ENCODE data around the gene HDAC7.

DNA sequence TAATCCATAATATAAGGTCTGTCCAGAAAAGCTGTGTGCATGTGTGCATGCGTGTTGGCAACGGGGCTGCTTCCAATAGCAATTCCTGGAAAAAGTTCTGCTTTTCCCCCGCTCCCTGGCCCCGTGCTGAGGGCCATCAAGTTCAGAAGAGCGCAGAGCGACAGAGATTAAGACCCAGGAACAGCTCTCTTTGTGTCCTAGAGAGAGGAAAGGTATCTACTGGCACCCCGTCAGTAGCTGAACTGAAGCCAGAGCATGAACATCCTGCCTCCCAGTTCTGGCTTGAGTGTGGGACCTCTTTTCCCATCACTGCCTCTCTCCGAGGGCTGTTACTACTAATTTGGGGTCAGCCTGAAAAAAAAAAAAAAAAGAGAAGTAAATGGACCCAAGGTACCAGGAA is 15.5 kb downstream of the HDAC7 start:
- TF ChIP-seq, protein P1, sequence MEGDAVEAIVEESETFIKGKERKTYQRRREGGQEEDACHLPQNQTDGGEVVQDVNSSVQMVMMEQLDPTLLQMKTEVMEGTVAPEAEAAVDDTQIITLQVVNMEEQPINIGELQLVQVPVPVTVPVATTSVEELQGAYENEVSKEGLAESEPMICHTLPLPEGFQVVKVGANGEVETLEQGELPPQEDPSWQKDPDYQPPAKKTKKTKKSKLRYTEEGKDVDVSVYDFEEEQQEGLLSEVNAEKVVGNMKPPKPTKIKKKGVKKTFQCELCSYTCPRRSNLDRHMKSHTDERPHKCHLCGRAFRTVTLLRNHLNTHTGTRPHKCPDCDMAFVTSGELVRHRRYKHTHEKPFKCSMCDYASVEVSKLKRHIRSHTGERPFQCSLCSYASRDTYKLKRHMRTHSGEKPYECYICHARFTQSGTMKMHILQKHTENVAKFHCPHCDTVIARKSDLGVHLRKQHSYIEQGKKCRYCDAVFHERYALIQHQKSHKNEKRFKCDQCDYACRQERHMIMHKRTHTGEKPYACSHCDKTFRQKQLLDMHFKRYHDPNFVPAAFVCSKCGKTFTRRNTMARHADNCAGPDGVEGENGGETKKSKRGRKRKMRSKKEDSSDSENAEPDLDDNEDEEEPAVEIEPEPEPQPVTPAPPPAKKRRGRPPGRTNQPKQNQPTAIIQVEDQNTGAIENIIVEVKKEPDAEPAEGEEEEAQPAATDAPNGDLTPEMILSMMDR (conservative IDR thresholded peaks at IDR 0.05; ENCODE audit: low read depth in 2 of 2), result no peak
- no peak for TF ChIP-seq POLR2AphosphoS5 (IDR thresholded peaks at IDR 0.05; ENCODE audit: low read depth)
- no peak for TF ChIP-seq CREB1 (CRISPR knock-in tag; IDR thresholded peaks at IDR 0.05; ENCODE audit: low read depth)
- no peak for TF ChIP-seq EZH2 (IDR thresholded peaks at IDR 0.05; ENCODE audit: low read depth, unreplicated experiment)
- TF ChIP-seq, protein P2, sequence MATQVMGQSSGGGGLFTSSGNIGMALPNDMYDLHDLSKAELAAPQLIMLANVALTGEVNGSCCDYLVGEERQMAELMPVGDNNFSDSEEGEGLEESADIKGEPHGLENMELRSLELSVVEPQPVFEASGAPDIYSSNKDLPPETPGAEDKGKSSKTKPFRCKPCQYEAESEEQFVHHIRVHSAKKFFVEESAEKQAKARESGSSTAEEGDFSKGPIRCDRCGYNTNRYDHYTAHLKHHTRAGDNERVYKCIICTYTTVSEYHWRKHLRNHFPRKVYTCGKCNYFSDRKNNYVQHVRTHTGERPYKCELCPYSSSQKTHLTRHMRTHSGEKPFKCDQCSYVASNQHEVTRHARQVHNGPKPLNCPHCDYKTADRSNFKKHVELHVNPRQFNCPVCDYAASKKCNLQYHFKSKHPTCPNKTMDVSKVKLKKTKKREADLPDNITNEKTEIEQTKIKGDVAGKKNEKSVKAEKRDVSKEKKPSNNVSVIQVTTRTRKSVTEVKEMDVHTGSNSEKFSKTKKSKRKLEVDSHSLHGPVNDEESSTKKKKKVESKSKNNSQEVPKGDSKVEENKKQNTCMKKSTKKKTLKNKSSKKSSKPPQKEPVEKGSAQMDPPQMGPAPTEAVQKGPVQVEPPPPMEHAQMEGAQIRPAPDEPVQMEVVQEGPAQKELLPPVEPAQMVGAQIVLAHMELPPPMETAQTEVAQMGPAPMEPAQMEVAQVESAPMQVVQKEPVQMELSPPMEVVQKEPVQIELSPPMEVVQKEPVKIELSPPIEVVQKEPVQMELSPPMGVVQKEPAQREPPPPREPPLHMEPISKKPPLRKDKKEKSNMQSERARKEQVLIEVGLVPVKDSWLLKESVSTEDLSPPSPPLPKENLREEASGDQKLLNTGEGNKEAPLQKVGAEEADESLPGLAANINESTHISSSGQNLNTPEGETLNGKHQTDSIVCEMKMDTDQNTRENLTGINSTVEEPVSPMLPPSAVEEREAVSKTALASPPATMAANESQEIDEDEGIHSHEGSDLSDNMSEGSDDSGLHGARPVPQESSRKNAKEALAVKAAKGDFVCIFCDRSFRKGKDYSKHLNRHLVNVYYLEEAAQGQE (IDR thresholded peaks at IDR 0.05; ENCODE audit: unreplicated experiment), result no peak
- no peak for TF ChIP-seq ZNF114 (CRISPR knock-in tag; IDR thresholded peaks at IDR 0.05)
- no peak for TF ChIP-seq ZNF331 (CRISPR knock-in tag; IDR thresholded peaks at IDR 0.05; ENCODE audit: low read depth)
- TF ChIP-seq, protein P3, sequence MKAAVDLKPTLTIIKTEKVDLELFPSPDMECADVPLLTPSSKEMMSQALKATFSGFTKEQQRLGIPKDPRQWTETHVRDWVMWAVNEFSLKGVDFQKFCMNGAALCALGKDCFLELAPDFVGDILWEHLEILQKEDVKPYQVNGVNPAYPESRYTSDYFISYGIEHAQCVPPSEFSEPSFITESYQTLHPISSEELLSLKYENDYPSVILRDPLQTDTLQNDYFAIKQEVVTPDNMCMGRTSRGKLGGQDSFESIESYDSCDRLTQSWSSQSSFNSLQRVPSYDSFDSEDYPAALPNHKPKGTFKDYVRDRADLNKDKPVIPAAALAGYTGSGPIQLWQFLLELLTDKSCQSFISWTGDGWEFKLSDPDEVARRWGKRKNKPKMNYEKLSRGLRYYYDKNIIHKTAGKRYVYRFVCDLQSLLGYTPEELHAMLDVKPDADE (IDR thresholded peaks at IDR 0.05), result no peak
- no peak for TF ChIP-seq JUNB (IDR thresholded peaks at IDR 0.05; ENCODE audit: unreplicated experiment)
- TF ChIP-seq EZH2phosphoT487 (IDR thresholded peaks at IDR 0.05; ENCODE audit: unreplicated experiment), result no peak
- no peak for TF ChIP-seq STAT1 (IDR thresholded peaks at IDR 0.05; ENCODE audit: unreplicated experiment)
- TF ChIP-seq, protein P4, sequence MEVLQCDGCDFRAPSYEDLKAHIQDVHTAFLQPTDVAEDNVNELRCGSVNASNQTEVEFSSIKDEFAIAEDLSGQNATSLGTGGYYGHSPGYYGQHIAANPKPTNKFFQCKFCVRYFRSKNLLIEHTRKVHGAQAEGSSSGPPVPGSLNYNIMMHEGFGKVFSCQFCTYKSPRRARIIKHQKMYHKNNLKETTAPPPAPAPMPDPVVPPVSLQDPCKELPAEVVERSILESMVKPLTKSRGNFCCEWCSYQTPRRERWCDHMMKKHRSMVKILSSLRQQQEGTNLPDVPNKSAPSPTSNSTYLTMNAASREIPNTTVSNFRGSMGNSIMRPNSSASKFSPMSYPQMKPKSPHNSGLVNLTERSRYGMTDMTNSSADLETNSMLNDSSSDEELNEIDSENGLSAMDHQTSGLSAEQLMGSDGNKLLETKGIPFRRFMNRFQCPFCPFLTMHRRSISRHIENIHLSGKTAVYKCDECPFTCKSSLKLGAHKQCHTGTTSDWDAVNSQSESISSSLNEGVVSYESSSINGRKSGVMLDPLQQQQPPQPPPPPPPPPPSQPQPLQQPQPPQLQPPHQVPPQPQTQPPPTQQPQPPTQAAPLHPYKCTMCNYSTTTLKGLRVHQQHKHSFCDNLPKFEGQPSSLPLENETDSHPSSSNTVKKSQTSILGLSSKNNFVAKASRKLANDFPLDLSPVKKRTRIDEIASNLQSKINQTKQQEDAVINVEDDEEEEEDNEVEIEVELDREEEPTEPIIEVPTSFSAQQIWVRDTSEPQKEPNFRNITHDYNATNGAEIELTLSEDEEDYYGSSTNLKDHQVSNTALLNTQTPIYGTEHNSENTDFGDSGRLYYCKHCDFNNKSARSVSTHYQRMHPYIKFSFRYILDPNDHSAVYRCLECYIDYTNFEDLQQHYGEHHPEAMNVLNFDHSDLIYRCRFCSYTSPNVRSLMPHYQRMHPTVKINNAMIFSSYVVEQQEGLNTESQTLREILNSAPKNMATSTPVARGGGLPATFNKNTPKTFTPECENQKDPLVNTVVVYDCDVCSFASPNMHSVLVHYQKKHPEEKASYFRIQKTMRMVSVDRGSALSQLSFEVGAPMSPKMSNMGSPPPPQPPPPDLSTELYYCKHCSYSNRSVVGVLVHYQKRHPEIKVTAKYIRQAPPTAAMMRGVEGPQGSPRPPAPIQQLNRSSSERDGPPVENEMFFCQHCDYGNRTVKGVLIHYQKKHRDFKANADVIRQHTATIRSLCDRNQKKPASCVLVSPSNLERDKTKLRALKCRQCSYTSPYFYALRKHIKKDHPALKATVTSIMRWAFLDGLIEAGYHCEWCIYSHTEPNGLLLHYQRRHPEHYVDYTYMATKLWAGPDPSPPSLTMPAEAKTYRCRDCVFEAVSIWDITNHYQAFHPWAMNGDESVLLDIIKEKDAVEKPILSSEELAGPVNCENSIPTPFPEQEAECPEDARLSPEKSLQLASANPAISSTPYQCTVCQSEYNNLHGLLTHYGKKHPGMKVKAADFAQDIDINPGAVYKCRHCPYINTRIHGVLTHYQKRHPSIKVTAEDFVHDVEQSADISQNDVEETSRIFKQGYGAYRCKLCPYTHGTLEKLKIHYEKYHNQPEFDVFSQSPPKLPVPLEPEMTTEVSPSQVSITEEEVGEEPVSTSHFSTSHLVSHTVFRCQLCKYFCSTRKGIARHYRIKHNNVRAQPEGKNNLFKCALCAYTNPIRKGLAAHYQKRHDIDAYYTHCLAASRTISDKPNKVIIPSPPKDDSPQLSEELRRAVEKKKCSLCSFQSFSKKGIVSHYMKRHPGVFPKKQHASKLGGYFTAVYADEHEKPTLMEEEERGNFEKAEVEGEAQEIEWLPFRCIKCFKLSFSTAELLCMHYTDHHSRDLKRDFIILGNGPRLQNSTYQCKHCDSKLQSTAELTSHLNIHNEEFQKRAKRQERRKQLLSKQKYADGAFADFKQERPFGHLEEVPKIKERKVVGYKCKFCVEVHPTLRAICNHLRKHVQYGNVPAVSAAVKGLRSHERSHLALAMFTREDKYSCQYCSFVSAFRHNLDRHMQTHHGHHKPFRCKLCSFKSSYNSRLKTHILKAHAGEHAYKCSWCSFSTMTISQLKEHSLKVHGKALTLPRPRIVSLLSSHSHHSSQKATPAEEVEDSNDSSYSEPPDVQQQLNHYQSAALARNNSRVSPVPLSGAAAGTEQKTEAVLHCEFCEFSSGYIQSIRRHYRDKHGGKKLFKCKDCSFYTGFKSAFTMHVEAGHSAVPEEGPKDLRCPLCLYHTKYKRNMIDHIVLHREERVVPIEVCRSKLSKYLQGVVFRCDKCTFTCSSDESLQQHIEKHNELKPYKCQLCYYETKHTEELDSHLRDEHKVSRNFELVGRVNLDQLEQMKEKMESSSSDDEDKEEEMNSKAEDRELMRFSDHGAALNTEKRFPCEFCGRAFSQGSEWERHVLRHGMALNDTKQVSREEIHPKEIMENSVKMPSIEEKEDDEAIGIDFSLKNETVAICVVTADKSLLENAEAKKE (CRISPR knock-in tag; IDR thresholded peaks at IDR 0.05), result no peak

Data from GM23338 (cell line).